ENCODE measurements around the gene SPIN2B.
"Not testable (repeated sequence)": the region's sequence is repeated elsewhere in the genome, so short reads cannot be mapped to it uniquely, and the experiment has no call there.

DNA sequence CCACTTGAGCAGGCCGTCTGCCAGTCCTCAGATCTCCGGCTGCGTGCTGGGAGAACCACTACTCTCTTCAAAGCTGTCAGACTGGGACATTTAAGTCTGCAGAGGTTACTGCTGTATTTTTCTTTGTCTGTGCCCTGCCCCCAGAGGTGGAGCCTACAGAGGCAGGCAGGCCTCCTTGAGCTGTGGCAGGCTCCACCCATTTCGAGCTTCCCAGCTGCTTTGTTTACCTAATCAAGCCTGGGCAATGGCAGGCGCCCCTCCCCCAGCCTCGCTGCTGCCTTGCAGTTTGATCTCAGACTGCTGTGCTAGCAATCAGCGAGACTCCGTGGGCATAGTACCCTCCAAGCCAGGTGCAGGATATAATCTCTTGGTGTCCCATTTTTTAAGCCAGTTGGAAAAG is 30.9 kb upstream of the SPIN2B start:
- TF ChIP-seq POLR2AphosphoS5 (IDR thresholded peaks at IDR 0.05; ENCODE audit: low read length); ZNF274 (IDR thresholded peaks at IDR 0.05; ENCODE audit: insufficient read depth, insufficient read length): not testable (repeated sequence)
- TF ChIP-seq, protein P1, sequence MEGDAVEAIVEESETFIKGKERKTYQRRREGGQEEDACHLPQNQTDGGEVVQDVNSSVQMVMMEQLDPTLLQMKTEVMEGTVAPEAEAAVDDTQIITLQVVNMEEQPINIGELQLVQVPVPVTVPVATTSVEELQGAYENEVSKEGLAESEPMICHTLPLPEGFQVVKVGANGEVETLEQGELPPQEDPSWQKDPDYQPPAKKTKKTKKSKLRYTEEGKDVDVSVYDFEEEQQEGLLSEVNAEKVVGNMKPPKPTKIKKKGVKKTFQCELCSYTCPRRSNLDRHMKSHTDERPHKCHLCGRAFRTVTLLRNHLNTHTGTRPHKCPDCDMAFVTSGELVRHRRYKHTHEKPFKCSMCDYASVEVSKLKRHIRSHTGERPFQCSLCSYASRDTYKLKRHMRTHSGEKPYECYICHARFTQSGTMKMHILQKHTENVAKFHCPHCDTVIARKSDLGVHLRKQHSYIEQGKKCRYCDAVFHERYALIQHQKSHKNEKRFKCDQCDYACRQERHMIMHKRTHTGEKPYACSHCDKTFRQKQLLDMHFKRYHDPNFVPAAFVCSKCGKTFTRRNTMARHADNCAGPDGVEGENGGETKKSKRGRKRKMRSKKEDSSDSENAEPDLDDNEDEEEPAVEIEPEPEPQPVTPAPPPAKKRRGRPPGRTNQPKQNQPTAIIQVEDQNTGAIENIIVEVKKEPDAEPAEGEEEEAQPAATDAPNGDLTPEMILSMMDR (IDR thresholded peaks at IDR 0.05 in 2 of 3, conservative IDR thresholded peaks at IDR 0.05 in 1 of 3; ENCODE audit: control insufficient read depth in 2 of 3, extremely low read depth in 1 of 3, insufficient read depth in 1 of 3, low read depth in 3 of 3, low read length in 3 of 3), result not testable (repeated sequence)

All from GM12878 (cell line).